ENCODE measurements around the gene CASKIN1. TPM values are rescaled to one million over a fixed set of nuclear protein-coding genes. Genes with fewer than 3 reads are reported as not detected.

The CASKIN1 gene
- polyA plus RNA-seq, 1 donor (not counting 4 experiments of a cell fraction or from before 2014, with no cell fraction given), result 0.04 TPM

DNA sequence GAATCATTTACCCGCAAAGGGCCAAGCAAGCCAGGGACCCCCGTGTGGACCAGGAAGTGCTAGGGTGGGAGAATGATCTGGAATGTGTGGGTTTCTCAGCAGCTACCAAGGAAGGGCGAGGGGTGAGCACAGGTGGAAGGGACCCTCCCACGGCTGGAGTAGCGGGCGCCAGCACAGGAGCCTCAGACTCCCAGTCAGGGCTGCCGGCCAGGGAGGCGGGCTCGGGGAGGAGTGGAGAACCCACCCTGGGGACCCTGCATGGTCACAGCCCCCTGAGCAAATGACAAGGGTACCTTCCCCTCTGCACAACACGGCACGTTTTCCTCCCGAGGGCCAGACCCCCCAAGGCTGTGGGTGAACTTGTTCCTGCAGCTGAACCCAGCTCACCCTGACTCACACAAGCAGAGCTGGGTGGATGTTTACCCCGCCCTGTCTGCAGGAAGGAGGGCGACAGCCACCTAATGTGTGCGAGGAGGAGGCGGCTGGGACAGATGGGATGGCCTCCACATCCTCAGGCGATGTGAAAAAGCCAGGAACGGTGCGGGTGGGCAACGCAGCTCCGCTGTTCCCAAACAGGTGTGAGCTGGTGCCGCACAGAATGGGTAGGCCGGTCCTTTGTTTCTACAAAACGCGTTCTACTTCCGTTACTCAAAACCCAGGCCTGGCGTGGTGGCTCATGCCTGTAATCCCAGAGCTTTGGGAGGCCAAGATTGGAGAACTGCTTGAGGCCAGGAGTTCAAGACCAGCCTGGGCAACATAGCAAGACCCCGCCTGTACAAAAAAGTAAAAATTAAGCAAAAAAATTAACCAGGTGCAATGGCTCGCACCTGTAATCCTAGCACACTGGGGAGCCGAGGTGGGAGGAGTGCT, 48.8 kb upstream of the CASKIN1 start:
- H3K4me3 ChIP-seq (ENCODE audit: control insufficient read depth in 2 of 3, extremely low read depth in 1 of 3, insufficient read depth in 2 of 3, low read depth in 1 of 3, low read length in 3 of 3), result no peak overlapping the region
- H3K79me2 ChIP-seq (ENCODE audit: control insufficient read depth, insufficient read depth, low read length), result peaks cover 8% of the 10 kb centered on the region
- DNase-seq (ENCODE audit: low read depth, low spot score), result no peak
- peaks cover 18 to 27% of the 10 kb centered on the region in 2 experiments for H3K36me3 ChIP-seq (ENCODE audit: control insufficient read depth in 2 of 2, extremely low read depth in 1 of 2, insufficient read depth in 2 of 2, low read length in 2 of 2)
- H3K9me1 ChIP-seq (ENCODE audit: control insufficient read depth, extremely low read depth, insufficient read depth, low read length), result no peaks in the 10 kb centered on the region
- no peak for FAIRE-seq
- no peak overlapping the region for H3K9ac ChIP-seq (ENCODE audit: control insufficient read depth, extremely low read depth, insufficient read depth, low read length)
- H3K4me1 ChIP-seq (ENCODE audit: control insufficient read depth, extremely low read depth, insufficient read depth, low read length), result peaks cover 6% of the 10 kb centered on the region
- H3K4me2 ChIP-seq (ENCODE audit: control insufficient read depth, extremely low read depth, insufficient read depth, low read depth, low read length), result no peak overlapping the region
- no peaks in the 10 kb centered on the region for H4K20me1 ChIP-seq (ENCODE audit: control insufficient read depth, extremely low read depth, insufficient read depth, low read length)
- TF ChIP-seq EZH2 (IDR thresholded peaks at IDR 0.05; ENCODE audit: low read length), result no peak
- dilution Hi-C loops (cut with MboI; ENCODE audit: extremely low pct_ligation_motif_present, low sequenced_read_pairs), result no loop called here
- H2AFZ ChIP-seq (ENCODE audit: control insufficient read depth, low read length), result no peak overlapping the region
- no peaks in the 10 kb centered on the region for H3K27me3 ChIP-seq (ENCODE audit: control insufficient read depth, extremely low read depth, insufficient read depth, low read length)
- no peaks in the 10 kb centered on the region for H3K9me3 ChIP-seq (ENCODE audit: control insufficient read depth, low read depth, low read length)
- H3K27ac ChIP-seq (ENCODE audit: control insufficient read depth, insufficient read depth, low read length), result no peak overlapping the region

DNA sequence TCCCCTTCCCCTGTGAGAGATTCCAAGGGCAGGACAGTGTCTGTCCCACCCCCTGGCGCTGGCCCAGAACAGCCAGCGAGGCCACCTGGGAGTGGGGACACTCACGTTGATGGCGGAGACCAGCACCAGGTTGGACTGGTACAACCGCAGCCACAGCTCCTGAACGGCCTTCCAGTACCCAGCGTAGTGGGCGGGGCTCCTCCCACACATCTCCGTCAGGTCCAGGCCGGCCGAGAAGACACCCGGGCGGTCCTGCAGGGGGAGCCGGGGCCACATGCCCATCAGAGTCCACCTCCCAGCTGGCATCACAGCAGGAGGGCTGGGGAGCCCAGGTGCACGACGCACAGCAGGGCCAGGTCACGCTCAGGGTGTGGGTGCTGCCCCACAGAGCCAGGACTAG, 47.9 kb upstream of the CASKIN1 start:
- H3K9me3 ChIP-seq (ENCODE audit: control insufficient read depth, low read depth, low read length), result no peaks in the 10 kb centered on the region
- no peaks in the 10 kb centered on the region for H4K20me1 ChIP-seq (ENCODE audit: control insufficient read depth, extremely low read depth, insufficient read depth, low read length)
- no peak overlapping the region for H3K4me2 ChIP-seq (ENCODE audit: control insufficient read depth, extremely low read depth, insufficient read depth, low read depth, low read length)
- peaks cover 7% of the 10 kb centered on the region for H3K79me2 ChIP-seq (ENCODE audit: control insufficient read depth, insufficient read depth, low read length)
- peaks cover 21 to 27% of the 10 kb centered on the region in 2 experiments for H3K36me3 ChIP-seq (ENCODE audit: control insufficient read depth in 2 of 2, extremely low read depth in 1 of 2, insufficient read depth in 2 of 2, low read length in 2 of 2)
- dilution Hi-C loops (cut with MboI; ENCODE audit: extremely low pct_ligation_motif_present, low sequenced_read_pairs), result no loop called here
- FAIRE-seq (no peak), DNase-seq (ENCODE audit: low read depth, low spot score) (no peak)
- H3K9ac ChIP-seq (ENCODE audit: control insufficient read depth, extremely low read depth, insufficient read depth, low read length), result no peak overlapping the region
- TF ChIP-seq EZH2 (IDR thresholded peaks at IDR 0.05; ENCODE audit: low read length), result no peak
- TF ChIP-seq, protein P1, sequence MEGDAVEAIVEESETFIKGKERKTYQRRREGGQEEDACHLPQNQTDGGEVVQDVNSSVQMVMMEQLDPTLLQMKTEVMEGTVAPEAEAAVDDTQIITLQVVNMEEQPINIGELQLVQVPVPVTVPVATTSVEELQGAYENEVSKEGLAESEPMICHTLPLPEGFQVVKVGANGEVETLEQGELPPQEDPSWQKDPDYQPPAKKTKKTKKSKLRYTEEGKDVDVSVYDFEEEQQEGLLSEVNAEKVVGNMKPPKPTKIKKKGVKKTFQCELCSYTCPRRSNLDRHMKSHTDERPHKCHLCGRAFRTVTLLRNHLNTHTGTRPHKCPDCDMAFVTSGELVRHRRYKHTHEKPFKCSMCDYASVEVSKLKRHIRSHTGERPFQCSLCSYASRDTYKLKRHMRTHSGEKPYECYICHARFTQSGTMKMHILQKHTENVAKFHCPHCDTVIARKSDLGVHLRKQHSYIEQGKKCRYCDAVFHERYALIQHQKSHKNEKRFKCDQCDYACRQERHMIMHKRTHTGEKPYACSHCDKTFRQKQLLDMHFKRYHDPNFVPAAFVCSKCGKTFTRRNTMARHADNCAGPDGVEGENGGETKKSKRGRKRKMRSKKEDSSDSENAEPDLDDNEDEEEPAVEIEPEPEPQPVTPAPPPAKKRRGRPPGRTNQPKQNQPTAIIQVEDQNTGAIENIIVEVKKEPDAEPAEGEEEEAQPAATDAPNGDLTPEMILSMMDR (optimal IDR thresholded peaks at IDR 0.05 in 1 of 3, IDR thresholded peaks at IDR 0.05 in 1 of 3, conservative IDR thresholded peaks at IDR 0.05 in 1 of 3; ENCODE audit: extremely low read depth in 1 of 3, insufficient read depth in 2 of 3, low read length in 3 of 3), result no peak
- H3K4me1 ChIP-seq (ENCODE audit: control insufficient read depth, extremely low read depth, insufficient read depth, low read length), result peaks cover 3% of the 10 kb centered on the region
- H3K9me1 ChIP-seq (ENCODE audit: control insufficient read depth, extremely low read depth, insufficient read depth, low read length), result no peaks in the 10 kb centered on the region
- no peak overlapping the region for H3K4me3 ChIP-seq (ENCODE audit: control insufficient read depth in 2 of 3, extremely low read depth in 1 of 3, insufficient read depth in 2 of 3, low read depth in 1 of 3, low read length in 3 of 3)
- no peaks in the 10 kb centered on the region for H3K27me3 ChIP-seq (ENCODE audit: control insufficient read depth, extremely low read depth, insufficient read depth, low read length)
- H3K27ac ChIP-seq (ENCODE audit: control insufficient read depth, insufficient read depth, low read length), result no peak overlapping the region
- no peak overlapping the region for H2AFZ ChIP-seq (ENCODE audit: control insufficient read depth, low read length)

All from keratinocyte (primary cell).